ENCODE results near the gene JAKMIP2. TPM values are rescaled to one million over a fixed set of nuclear protein-coding genes. Genes with fewer than 3 reads are reported as not detected.

The JAKMIP2 gene
- total RNA-seq, 1 experiment from 2014 or later, result 67.4 TPM

GRCh38 chr5:147701468-147701867, 81.1 kb downstream of the JAKMIP2 start:
- intact Hi-C loops (cut with micrococcal nuclease; ENCODE audit: unreplicated experiment), result no loop called here
- BruUV-seq (replicated peaks), result no TSS peak
- Histone ChIP-seq H3K27me3 (replicated peaks; ENCODE audit: insufficient read depth, low read depth, low read length, poor library complexity) (no peaks in the 10 kb centered on the region), H3K4me1 (ENCODE audit: insufficient read depth, low read length, poor library complexity, severe bottlenecking) (peaks cover 26% of the 10 kb centered on the region), H3K4me3 (ENCODE audit: low read depth, low read length, poor library complexity, severe bottlenecking) (no peak overlapping the region), H3K9me3 (ENCODE audit: low read depth, low read length, poor library complexity, severe bottlenecking) (peaks cover 22% of the 10 kb centered on the region), H3K36me3 (ENCODE audit: insufficient read depth, low read length, poor library complexity, severe bottlenecking) (peaks cover 18% of the 10 kb centered on the region), H3K27ac (ENCODE audit: low read depth, low read length, poor library complexity, severe bottlenecking) (no peak overlapping the region)
- CTCF ChIA-PET, result no interaction called here
- POLR2A ChIA-PET (ENCODE audit: low non-redundant PET), result interaction anchor here (0.7 kb wide), 1 partner anchor 105 kb away, joined by 3 read pairs; no protein-coding TSS in a partner anchor
- TF ChIP-seq EZH2 (IDR thresholded peaks at IDR 0.05; ENCODE audit: borderline replicate concordance, low read depth, low read length, poor library complexity, severe bottlenecking), result no peak
- TF ChIP-seq CTCF (conservative IDR thresholded peaks at IDR 0.05; ENCODE audit: low read depth, low read length), result no peak
- no peak for DNase-seq (ENCODE audit: low spot score)

GRCh38 chr5:147699496-147700088, 82.9 kb downstream of the JAKMIP2 start:
- intact Hi-C loops (cut with micrococcal nuclease; ENCODE audit: unreplicated experiment), result no loop called here
- no peak overlapping the region for H3K4me3 ChIP-seq (ENCODE audit: low read depth, low read length, poor library complexity, severe bottlenecking)
- ChIA-PET POLR2A (ENCODE audit: low non-redundant PET) (no interaction called here), CTCF (no interaction called here)
- no peak for DNase-seq (ENCODE audit: low spot score)
- TF ChIP-seq EZH2 (IDR thresholded peaks at IDR 0.05; ENCODE audit: borderline replicate concordance, low read depth, low read length, poor library complexity, severe bottlenecking) (no peak), CTCF (conservative IDR thresholded peaks at IDR 0.05; ENCODE audit: low read depth, low read length) (no peak)
- peaks cover 18% of the 10 kb centered on the region for H3K36me3 ChIP-seq (ENCODE audit: insufficient read depth, low read length, poor library complexity, severe bottlenecking)
- peaks cover 22% of the 10 kb centered on the region for H3K9me3 ChIP-seq (ENCODE audit: low read depth, low read length, poor library complexity, severe bottlenecking)
- H3K27ac ChIP-seq (ENCODE audit: low read depth, low read length, poor library complexity, severe bottlenecking), result no peak overlapping the region
- no TSS peak for BruUV-seq (replicated peaks)
- H3K4me1 ChIP-seq (ENCODE audit: insufficient read depth, low read length, poor library complexity, severe bottlenecking), result peaks cover 43% of the 10 kb centered on the region
- H3K27me3 ChIP-seq (replicated peaks; ENCODE audit: insufficient read depth, low read depth, low read length, poor library complexity), result no peaks in the 10 kb centered on the region

- no peak for TF ChIP-seq CTCF (conservative IDR thresholded peaks at IDR 0.05; ENCODE audit: low read depth, low read length)
- no peak for TF ChIP-seq EZH2 (IDR thresholded peaks at IDR 0.05; ENCODE audit: borderline replicate concordance, low read depth, low read length, poor library complexity, severe bottlenecking)
- Histone ChIP-seq H3K9me3 (ENCODE audit: low read depth, low read length, poor library complexity, severe bottlenecking) (peaks cover 22% of the 10 kb centered on the region), H3K4me1 (ENCODE audit: insufficient read depth, low read length, poor library complexity, severe bottlenecking) (peaks cover 50% of the 10 kb centered on the region), H3K27me3 (replicated peaks; ENCODE audit: insufficient read depth, low read depth, low read length, poor library complexity) (no peaks in the 10 kb centered on the region), H3K36me3 (ENCODE audit: insufficient read depth, low read length, poor library complexity, severe bottlenecking) (peaks cover 21% of the 10 kb centered on the region), H3K27ac (ENCODE audit: low read depth, low read length, poor library complexity, severe bottlenecking) (no peak overlapping the region), H3K4me3 (ENCODE audit: low read depth, low read length, poor library complexity, severe bottlenecking) (no peak overlapping the region)
- POLR2A ChIA-PET (ENCODE audit: low non-redundant PET), result no interaction called here
- intact Hi-C loops (cut with micrococcal nuclease; ENCODE audit: unreplicated experiment), result no loop called here
- CTCF ChIA-PET, result no interaction called here
- DNase-seq (ENCODE audit: low spot score), result no peak
- no TSS peak for BruUV-seq (replicated peaks)
Observed at GRCh38 chr5:147697380-147697779, 85.1 kb downstream of the JAKMIP2 start.

All from A673 (cell line).